K562 (cell line): ENCODE results near the gene PLEKHG3.

Experiments
- CTCF ChIP-seq, 3 experiments: IDR thresholded peaks in 2 of 3; conservative IDR thresholded peaks in 1 of 3; 2 replicates each; pipeline ENCODE4 v1.5.1; 2011 to 2012; ENCODE audit warnings: low read length in 3 of 3, mild to moderate bottlenecking in 3 of 3, control low read depth in 2 of 3, improper control_type of control experiment in 1 of 3, inconsistent platforms in 1 of 3, low read depth in 1 of 3, mixed read lengths in 1 of 3, moderate library complexity in 1 of 3; ENCODE audit not compliant: insufficient read depth in 2 of 3
- KLF1 ChIP-seq: fragments of 450-650 bp; IDR thresholded peaks from 2 replicates; pipeline ENCODE4 v1.6.1; 2016; ENCODE audit warnings: missing genetic modification characterization, missing compliant biosample characterization
- POLR2A ChIP-seq: fragments of 450-650 bp; conservative IDR thresholded peaks from 2 replicates; pipeline ENCODE4 v1.6.1; 2016
- ZNF23 ChIP-seq: fragments of 250-450 bp; sonication (Bioruptor Pico); IDR thresholded peaks from 2 replicates; pipeline ENCODE4 v1.4.0; 2020; ENCODE audit warnings: mild to moderate bottlenecking

DNA sequence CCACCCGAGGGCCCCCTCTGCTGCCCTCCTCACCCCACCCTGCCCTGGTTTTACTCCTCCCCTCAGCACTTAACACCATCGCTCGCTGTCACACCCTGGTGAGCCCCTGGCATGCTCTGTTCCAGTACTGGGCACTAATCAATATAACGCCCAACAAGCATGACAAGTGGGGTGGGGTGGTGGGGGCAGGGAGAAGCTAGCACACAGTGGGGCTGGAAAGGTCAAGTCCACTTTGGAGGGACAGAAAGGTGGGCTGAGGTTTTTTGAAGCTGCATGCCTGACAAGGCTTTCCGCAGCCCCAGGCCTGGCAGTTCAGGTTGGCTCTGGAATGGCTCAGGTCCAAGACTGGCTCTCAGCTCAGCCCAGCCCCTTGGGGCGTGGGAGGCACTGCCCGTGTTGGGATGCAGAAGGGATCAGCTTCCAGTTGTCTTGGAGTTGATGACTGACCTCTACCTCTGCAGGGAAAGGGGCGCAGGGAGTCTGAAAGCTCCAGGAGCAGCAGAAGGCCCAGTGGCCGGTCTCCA lies 34.1 kb downstream of the PLEKHG3 start:
- TF ChIP-seq CTCF (IDR thresholded peaks at IDR 0.05 in 2 of 3, conservative IDR thresholded peaks at IDR 0.05 in 1 of 3; ENCODE audit: insufficient read depth in 2 of 3, low read depth in 1 of 3, low read length in 3 of 3) (no peak), ZNF23 (CRISPR knock-in tag) (no peak), KLF1 (tag) (no peak), POLR2A (no peak)
